Endothelial cell of umbilical vein (primary cell): ENCODE measurements around the gene RTL10. TPM values are rescaled to one million over a fixed set of nuclear protein-coding genes. Genes with fewer than 3 reads are reported as not detected.

ENCODE experiments used
- BruUV-seq: library from RNA; stranded (reverse); fragments of 400-500 nt; replicated peaks from 2 replicates; lab custom pipeline; 2021; lab: Mats Ljungman, UMichigan
- CTCF ChIA-PET: fragments of 300-600, 350-600 bp; sonication (Branson Sonifier 250); formaldehyde crosslinking; loops from one replicate; lab custom pipeline; 2021; ENCODE audit warnings: antibody characterized with exemption, inconsistent platforms; lab: Charles Lee
- POLR2A ChIA-PET: fragments of 300-600, 350-600 bp; sonication (Branson Sonifier 250); formaldehyde crosslinking; loops from one replicate; lab custom pipeline; 2021; ENCODE audit warnings: antibody characterized with exemption, inconsistent platforms; lab: Charles Lee
- DNase-seq: peaks from one replicate; pipeline ENCODE4 v3.0.0-alpha.2; 2011; ENCODE audit warnings: low read depth, low spot score
- FAIRE-seq: peaks from 2 replicates; lab custom pipeline; 2011; peaks lifted over from hg19 to GRCh38; lab: Jason Lieb, UNC
- H2AFZ ChIP-seq: 2 replicates; pipeline ENCODE4 v1.6.0; 2012; ENCODE audit warnings: low read depth, low read length, control low read depth, inconsistent platforms
- H3K27ac ChIP-seq: 2 replicates; pipeline ENCODE4 v1.5.1; 2011; ENCODE audit warnings: low read depth, mild to moderate bottlenecking, control low read depth, low read length, moderate library complexity; ENCODE audit not compliant: insufficient read depth
- H3K27me3 ChIP-seq, 2 experiments: 2 replicates each; pipeline versions ENCODE4 v1.6.0 to v1.6.1; 2011; ENCODE audit warnings: low read length in 2 of 2, mixed read lengths in 1 of 2; ENCODE audit not compliant: control insufficient read depth in 2 of 2, insufficient read depth in 2 of 2
- H3K36me3 ChIP-seq, 2 experiments: 2 replicates in 1 of 2; 3 replicates in 1 of 2; pipeline ENCODE4 v1.5.1; 2011; ENCODE audit warnings: low read length in 2 of 2, mild to moderate bottlenecking in 1 of 2, moderate library complexity in 1 of 2; ENCODE audit not compliant: control insufficient read depth in 2 of 2, insufficient read depth in 2 of 2; ENCODE audit errors: extremely low read depth in 1 of 2
- H3K4me1 ChIP-seq: 3 replicates; pipeline ENCODE4 v1.5.1; 2011; ENCODE audit warnings: mild to moderate bottlenecking, low read length; ENCODE audit not compliant: control insufficient read depth, insufficient read depth; ENCODE audit errors: extremely low read depth
- H3K4me2 ChIP-seq: 2 replicates; pipeline ENCODE4 v1.6.1; 2011; ENCODE audit warnings: low read length, control low read depth, mixed read lengths; ENCODE audit not compliant: insufficient read depth
- H3K4me3 ChIP-seq, 3 experiments: fragments of 200-600 bp in 1 of 3; sonication (generic), shearing (Covaris generic) in 1 of 3; replicated peaks in 1 of 3; 2 replicates each; pipeline ENCODE4 v1.5.1; 2011 to 2016; ENCODE audit warnings: control low read depth in 3 of 3, low read length in 3 of 3, mild to moderate bottlenecking in 2 of 3, inconsistent platforms in 1 of 3, low read depth in 1 of 3, moderate library complexity in 1 of 3; ENCODE audit not compliant: insufficient read depth in 1 of 3
- H3K79me2 ChIP-seq: 2 replicates; pipeline ENCODE4 v1.6.0; 2012; ENCODE audit warnings: low read length, inconsistent platforms; ENCODE audit not compliant: control insufficient read depth, insufficient read depth
- H3K9ac ChIP-seq: replicated peaks from 2 replicates; pipeline ENCODE3; 2011; ENCODE audit warnings: low read length, control low read depth; ENCODE audit not compliant: insufficient read depth; ENCODE audit errors: extremely low read depth
- H3K9me1 ChIP-seq: replicated peaks from 3 replicates; pipeline ENCODE4 v1.6.0; 2011; ENCODE audit warnings: mild to moderate bottlenecking, low read length; ENCODE audit not compliant: control insufficient read depth, insufficient read depth; ENCODE audit errors: extremely low read depth
- H3K9me3 ChIP-seq: replicated peaks from 2 replicates; pipeline ENCODE4 v1.5.1; 2012; ENCODE audit warnings: low read length, inconsistent platforms; ENCODE audit not compliant: control insufficient read depth, insufficient read depth
- H4K20me1 ChIP-seq: replicated peaks from 2 replicates; pipeline ENCODE3; 2011; ENCODE audit warnings: mild to moderate bottlenecking, low read length; ENCODE audit not compliant: control insufficient read depth, insufficient read depth; ENCODE audit errors: extremely low read depth
- EZH2 ChIP-seq: IDR thresholded peaks from 2 replicates; pipeline ENCODE4 v1.6.1; 2012; ENCODE audit warnings: borderline replicate concordance, low read depth, mild to moderate bottlenecking, moderate library complexity, low read length, inconsistent platforms; ENCODE audit not compliant: severe bottlenecking
- FOS ChIP-seq: IDR thresholded peaks from 2 replicates; pipeline ENCODE4 v1.6.1; 2011; ENCODE audit warnings: mild to moderate bottlenecking, low read length, moderate library complexity, borderline replicate concordance; ENCODE audit not compliant: insufficient read depth
- GATA2 ChIP-seq: IDR thresholded peaks from 2 replicates; pipeline ENCODE4 v1.7.0; 2011; ENCODE audit warnings: low read depth, mild to moderate bottlenecking, moderate library complexity, mixed read lengths, low read length; ENCODE audit not compliant: insufficient read length, insufficient read depth
- JUN ChIP-seq: IDR thresholded peaks from 2 replicates; pipeline ENCODE4 v1.6.1; 2011; ENCODE audit warnings: borderline replicate concordance, low read depth; ENCODE audit not compliant: insufficient read length, insufficient read depth
- MYC ChIP-seq: IDR thresholded peaks from one replicate; pipeline ENCODE4 v1.6.1; 2011; ENCODE audit warnings: mild to moderate bottlenecking, low read depth, low read length
- POLR2A ChIP-seq: IDR thresholded peaks from 2 replicates; pipeline ENCODE4 v1.6.1; 2012; ENCODE audit warnings: low read depth, mild to moderate bottlenecking, control low read depth, low read length
- POLR2AphosphoS5 ChIP-seq: IDR thresholded peaks from 2 replicates; pipeline ENCODE4 v1.6.1; 2012; ENCODE audit warnings: low read depth, mild to moderate bottlenecking, control low read depth, low read length, moderate library complexity; ENCODE audit not compliant: insufficient read depth
- dilution Hi-C: fragments of 300-500 bp; cut with MboI; formaldehyde crosslinking; loops from one replicate; pipeline ENCODE4 v1.15.0; 2019; ENCODE audit warnings: low sequenced_read_pairs; ENCODE audit not compliant: extremely low pct_ligation_motif_present
- intact Hi-C: fragments of 100-400 bp; cut with micrococcal nuclease; formaldehyde crosslinking; loops from one replicate; pipeline ENCODE4 v1.10.0; 2022
- polyA plus RNA-seq, 4 experiments: library from polyadenylated mRNA; depleted of rRNA in 3 of 4; stranded (reverse) in 3 of 4; unstranded in 1 of 4; fragments of >200 nt; gene quantifications; 2 replicates each; pipeline versions ENCODE4 v1.2.1 to v1.2.3, GENCODE V29; 2011 to 2012; ENCODE audit warnings: missing spikeins in 1 of 4
- total RNA-seq: library from RNA; stranded (reverse); gene quantifications from 2 replicates; pipeline ENCODE4 v1.2.3, GENCODE V29; 2021
- TF ChIP-seq, protein P1 (sequence below), 2 donors: IDR thresholded peaks; 1 replicate in 1 of 2; 2 replicates in 1 of 2; pipeline ENCODE4 v1.5.1; 2011; ENCODE audit warnings: low read length in 2 of 2, mild to moderate bottlenecking in 2 of 2, moderate library complexity in 2 of 2, control low read depth in 1 of 2, inconsistent platforms in 1 of 2, low read depth in 1 of 2; ENCODE audit not compliant: insufficient read depth in 1 of 2; ENCODE audit errors: extremely low read depth in 1 of 2
- TF ChIP-seq, protein P2 (sequence below): IDR thresholded peaks from 2 replicates; pipeline ENCODE4 v1.6.1; 2011; ENCODE audit not compliant: insufficient read depth, insufficient read length

Gene RTL10
- total and polyA plus RNA-seq, 2 donors (not counting 3 experiments of a cell fraction or from before 2014, with no cell fraction given) = 31.9 to 40.8 TPM

DNA sequence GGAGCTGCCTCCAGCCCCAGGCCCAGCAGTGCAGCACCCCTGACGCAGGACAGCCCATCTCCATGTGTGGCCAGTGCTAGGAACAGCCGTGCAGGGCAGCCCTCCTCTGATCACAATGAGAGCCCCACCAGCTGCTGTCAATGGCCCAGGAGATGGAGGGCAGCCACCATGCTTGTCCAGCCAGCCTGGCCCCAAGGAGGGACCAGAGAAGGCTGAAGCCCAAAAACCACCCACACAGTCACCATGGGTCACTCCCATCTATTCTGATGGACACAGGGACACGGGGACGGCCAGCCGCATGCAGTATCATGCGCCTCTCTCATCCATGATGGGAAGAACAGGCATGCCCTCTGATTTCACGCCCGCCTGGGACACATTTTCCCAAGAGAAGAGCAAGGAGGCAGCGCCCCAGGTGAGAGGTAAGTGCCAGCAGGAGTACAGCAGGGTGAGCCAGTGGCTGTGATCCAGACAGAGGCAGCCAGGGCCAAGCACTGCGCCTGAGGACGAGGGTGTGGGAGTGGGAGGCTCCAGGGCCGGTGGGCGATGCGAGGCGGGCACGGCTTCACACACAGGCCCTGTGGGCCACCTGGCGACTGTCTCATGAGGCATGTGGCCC is 33.6 kb upstream of the RTL10 start:
- H3K4me1 ChIP-seq = peaks cover 68% of the 10 kb centered on the region
- no peak overlapping the region for H3K4me3 ChIP-seq
- H3K4me2 ChIP-seq = no peak overlapping the region
- TF ChIP-seq EZH2 (no peak), GATA2 (no peak), POLR2AphosphoS5 (no peak), FOS (no peak), POLR2A (no peak), MYC (no peak), JUN (no peak)
- TF ChIP-seq, protein P1, sequence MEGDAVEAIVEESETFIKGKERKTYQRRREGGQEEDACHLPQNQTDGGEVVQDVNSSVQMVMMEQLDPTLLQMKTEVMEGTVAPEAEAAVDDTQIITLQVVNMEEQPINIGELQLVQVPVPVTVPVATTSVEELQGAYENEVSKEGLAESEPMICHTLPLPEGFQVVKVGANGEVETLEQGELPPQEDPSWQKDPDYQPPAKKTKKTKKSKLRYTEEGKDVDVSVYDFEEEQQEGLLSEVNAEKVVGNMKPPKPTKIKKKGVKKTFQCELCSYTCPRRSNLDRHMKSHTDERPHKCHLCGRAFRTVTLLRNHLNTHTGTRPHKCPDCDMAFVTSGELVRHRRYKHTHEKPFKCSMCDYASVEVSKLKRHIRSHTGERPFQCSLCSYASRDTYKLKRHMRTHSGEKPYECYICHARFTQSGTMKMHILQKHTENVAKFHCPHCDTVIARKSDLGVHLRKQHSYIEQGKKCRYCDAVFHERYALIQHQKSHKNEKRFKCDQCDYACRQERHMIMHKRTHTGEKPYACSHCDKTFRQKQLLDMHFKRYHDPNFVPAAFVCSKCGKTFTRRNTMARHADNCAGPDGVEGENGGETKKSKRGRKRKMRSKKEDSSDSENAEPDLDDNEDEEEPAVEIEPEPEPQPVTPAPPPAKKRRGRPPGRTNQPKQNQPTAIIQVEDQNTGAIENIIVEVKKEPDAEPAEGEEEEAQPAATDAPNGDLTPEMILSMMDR (IDR thresholded peaks at IDR 0.05; ENCODE audit: extremely low read depth in 1 of 2, insufficient read depth in 1 of 2, low read depth in 1 of 2, low read length in 2 of 2) = no peak
- TF ChIP-seq, protein P2, sequence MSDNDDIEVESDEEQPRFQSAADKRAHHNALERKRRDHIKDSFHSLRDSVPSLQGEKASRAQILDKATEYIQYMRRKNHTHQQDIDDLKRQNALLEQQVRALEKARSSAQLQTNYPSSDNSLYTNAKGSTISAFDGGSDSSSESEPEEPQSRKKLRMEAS = no peak
- peak; percentile 37 for FAIRE-seq
- H3K36me3 ChIP-seq = no peaks in the 10 kb centered on the region
- H3K79me2 ChIP-seq = peaks cover 3% of the 10 kb centered on the region
- no peaks in the 10 kb centered on the region for H3K27me3 ChIP-seq
- intact Hi-C loops = no loop called here
- no peaks in the 10 kb centered on the region for H3K9me1 ChIP-seq
- no TSS peak for BruUV-seq
- no peak for DNase-seq
- ChIA-PET CTCF (interaction anchor here (2.2 to 2.7 kb wide), 2 partner anchors 22 to 158 kb away, joined by 15 to 16 read pairs; no protein-coding TSS in a partner anchor), POLR2A (no interaction called here)
- no peak overlapping the region for H3K9ac ChIP-seq
- no peak overlapping the region for H3K27ac ChIP-seq
- dilution Hi-C loops = no loop called here
- no peaks in the 10 kb centered on the region for H4K20me1 ChIP-seq
- H2AFZ ChIP-seq = no peak overlapping the region
- H3K9me3 ChIP-seq = no peaks in the 10 kb centered on the region
